ENCODE data around the gene NLRP7. TPM values are rescaled to one million over a fixed set of nuclear protein-coding genes. Genes with fewer than 3 reads are reported as not detected.
"Not testable (repeated sequence)": the region's sequence is repeated elsewhere in the genome, so short reads cannot be mapped to it uniquely, and the experiment has no call there.

NLRP7 gene
- total RNA-seq, 1 experiment from 2014 or later = 0.43 TPM

- DNase-seq = peak; percentile 59 to 64
- Histone ChIP-seq H3K4me3 (ENCODE audit: low read depth, low read length) (no peak overlapping the region), H3K27me3 (replicated peaks; ENCODE audit: control insufficient read depth, insufficient read depth, low read length) (no peaks in the 10 kb centered on the region), H3K9me3 (no peaks in the 10 kb centered on the region), H3K4me1 (peaks cover 30% of the 10 kb centered on the region), H3K36me3 (ENCODE audit: control insufficient read depth, insufficient read depth, low read length) (no peaks in the 10 kb centered on the region)
- Mint-ChIP-seq H3K4me3 (ENCODE audit: unreplicated experiment) (peak overlapping the region; percentile 63), H3K27ac (ENCODE audit: unreplicated experiment) (peak overlapping the region; percentile 86), H3K36me3 (ENCODE audit: insufficient read depth, unreplicated experiment) (no peaks in the 10 kb centered on the region), H3K27me3 (ENCODE audit: insufficient read depth, unreplicated experiment) (no peaks in the 10 kb centered on the region), H3K4me1 (ENCODE audit: low read depth, unreplicated experiment) (peaks cover 7% of the 10 kb centered on the region), H3K9me3 (ENCODE audit: unreplicated experiment) (no peaks in the 10 kb centered on the region)
- intact Hi-C loops (cut with micrococcal nuclease; ENCODE audit: unreplicated experiment) = no loop called here
- TF ChIP-seq CTCF (IDR thresholded peaks at IDR 0.05; ENCODE audit: insufficient read depth in 1 of 2, low read depth in 1 of 2, low read length in 1 of 2, severe bottlenecking in 1 of 2, unreplicated experiment in 1 of 2) = no peak
- no TSS peak for BruUV-seq (replicated peaks)
- ChIA-PET CTCF (no interaction called here), POLR2A (no interaction called here)
Observed at GRCh38 chr19:54952591-54953344, 5.4 kb upstream of the NLRP7 start.

GRCh38 chr19:54950580-54950979 lies 3.2 kb upstream of the NLRP7 start:
- H3K4me1 Mint-ChIP-seq (ENCODE audit: low read depth, unreplicated experiment); CTCF ChIA-PET; intact Hi-C loops (cut with micrococcal nuclease; ENCODE audit: unreplicated experiment); H3K9me3 Mint-ChIP-seq (ENCODE audit: unreplicated experiment); H3K9me3 ChIP-seq; H3K27ac Mint-ChIP-seq (ENCODE audit: unreplicated experiment); POLR2A ChIA-PET; BruUV-seq (replicated peaks); H3K4me3 ChIP-seq (ENCODE audit: low read depth, low read length); H3K36me3 ChIP-seq (ENCODE audit: control insufficient read depth, insufficient read depth, low read length); H3K4me3 Mint-ChIP-seq (ENCODE audit: unreplicated experiment); DNase-seq; H3K36me3 Mint-ChIP-seq (ENCODE audit: insufficient read depth, unreplicated experiment); H3K27me3 Mint-ChIP-seq (ENCODE audit: insufficient read depth, unreplicated experiment); H3K27me3 ChIP-seq (replicated peaks; ENCODE audit: control insufficient read depth, insufficient read depth, low read length): not testable (repeated sequence)
- peaks cover 29% of the 10 kb centered on the region for H3K4me1 ChIP-seq

GRCh38 chr19:54949412-54949811 lies 2.1 kb upstream of the NLRP7 start:
- Mint-ChIP-seq H3K36me3 (ENCODE audit: insufficient read depth, unreplicated experiment) (no peaks in the 10 kb centered on the region), H3K27me3 (ENCODE audit: insufficient read depth, unreplicated experiment) (no peaks in the 10 kb centered on the region), H3K9me3 (ENCODE audit: unreplicated experiment) (no peaks in the 10 kb centered on the region), H3K4me1 (ENCODE audit: low read depth, unreplicated experiment) (peaks cover 9% of the 10 kb centered on the region), H3K4me3 (ENCODE audit: unreplicated experiment) (no peak overlapping the region), H3K27ac (ENCODE audit: unreplicated experiment) (no peak overlapping the region)
- no peak for TF ChIP-seq CTCF (IDR thresholded peaks at IDR 0.05; ENCODE audit: insufficient read depth in 1 of 2, low read depth in 1 of 2, low read length in 1 of 2, severe bottlenecking in 1 of 2, unreplicated experiment in 1 of 2)
- Histone ChIP-seq H3K4me1 (peaks cover 32% of the 10 kb centered on the region), H3K9me3 (no peaks in the 10 kb centered on the region), H3K4me3 (ENCODE audit: low read depth, low read length) (no peak overlapping the region), H3K36me3 (ENCODE audit: control insufficient read depth, insufficient read depth, low read length) (no peaks in the 10 kb centered on the region), H3K27me3 (replicated peaks; ENCODE audit: control insufficient read depth, insufficient read depth, low read length) (no peaks in the 10 kb centered on the region)
- CTCF ChIA-PET = no interaction called here
- no TSS peak for BruUV-seq (replicated peaks)
- no peak for DNase-seq
- intact Hi-C loops (cut with micrococcal nuclease; ENCODE audit: unreplicated experiment) = no loop called here
- POLR2A ChIA-PET = interaction anchor here (0.7 kb wide), 1 partner anchor 33 kb away, joined by 3 read pairs; no protein-coding TSS in a partner anchor

- H3K27ac Mint-ChIP-seq (ENCODE audit: unreplicated experiment); CTCF ChIA-PET; H3K9me3 Mint-ChIP-seq (ENCODE audit: unreplicated experiment); H3K36me3 Mint-ChIP-seq (ENCODE audit: insufficient read depth, unreplicated experiment); H3K4me1 ChIP-seq; POLR2A ChIA-PET; H3K4me1 Mint-ChIP-seq (ENCODE audit: low read depth, unreplicated experiment); H3K27me3 Mint-ChIP-seq (ENCODE audit: insufficient read depth, unreplicated experiment); H3K36me3 ChIP-seq (ENCODE audit: control insufficient read depth, insufficient read depth, low read length); H3K4me3 ChIP-seq (ENCODE audit: low read depth, low read length); H3K9me3 ChIP-seq; intact Hi-C loops (cut with micrococcal nuclease; ENCODE audit: unreplicated experiment); BruUV-seq (replicated peaks); H3K27me3 ChIP-seq (replicated peaks; ENCODE audit: control insufficient read depth, insufficient read depth, low read length): not testable (repeated sequence)
- H3K4me3 Mint-ChIP-seq (ENCODE audit: unreplicated experiment) = peak overlapping the region; percentile 5
- peak; percentile 29 to 57 for DNase-seq
Observed at GRCh38 chr19:54943772-54944361, 3.5 kb downstream of the NLRP7 start.

GRCh38 chr19:54939538-54939937 lies 7.8 kb downstream of the NLRP7 start:
- H3K4me3 ChIP-seq (ENCODE audit: low read depth, low read length); H3K9me3 Mint-ChIP-seq (ENCODE audit: unreplicated experiment); H3K27ac Mint-ChIP-seq (ENCODE audit: unreplicated experiment); H3K4me1 ChIP-seq; H3K9me3 ChIP-seq; H3K36me3 Mint-ChIP-seq (ENCODE audit: insufficient read depth, unreplicated experiment); H3K36me3 ChIP-seq (ENCODE audit: control insufficient read depth, insufficient read depth, low read length); DNase-seq; BruUV-seq (replicated peaks); intact Hi-C loops (cut with micrococcal nuclease; ENCODE audit: unreplicated experiment); H3K27me3 ChIP-seq (replicated peaks; ENCODE audit: control insufficient read depth, insufficient read depth, low read length); CTCF ChIA-PET; H3K4me1 Mint-ChIP-seq (ENCODE audit: low read depth, unreplicated experiment); H3K27me3 Mint-ChIP-seq (ENCODE audit: insufficient read depth, unreplicated experiment); H3K4me3 Mint-ChIP-seq (ENCODE audit: unreplicated experiment); POLR2A ChIA-PET: not testable (repeated sequence)

Measured in Caco-2 (cell line).